Psoas muscle (tissue), 8 donors: Measurements from ENCODE around the gene CLASP1. TPM values are rescaled to one million over a fixed set of nuclear protein-coding genes. Genes with fewer than 3 reads are reported as not detected.

Experiments used
- ATAC-seq, 4 donors: fragments of 200-7000 bp; cut with Tn5 transposase; one replicate each; pipeline ENCODE4 v1.9.1; 2020; ENCODE audit warnings: moderate library complexity in 3 of 4, mild to moderate bottlenecking in 2 of 4
- DNase-seq, 2 donors: peaks; one replicate each; pipeline ENCODE4 v3.0.0-alpha.2; 2020
- H3K27ac ChIP-seq: fragments of 200-600 bp; one replicate; pipeline ENCODE4 v1.8.0; 2022
- H3K27me3 ChIP-seq, 3 donors: fragments of 200-600 bp in 1 of 3; one replicate each; pipeline versions ENCODE4 v1.6.1 to v1.8.0; 2013 to 2022; ENCODE audit warnings: low read length in 2 of 3, mild to moderate bottlenecking in 2 of 3, moderate library complexity in 1 of 3; ENCODE audit not compliant: insufficient read depth in 3 of 3
- H3K36me3 ChIP-seq, 2 donors: fragments of 200-600 bp in 1 of 2; one replicate each; pipeline versions ENCODE4 v1.6.1 to v1.8.0; 2013 to 2022; ENCODE audit warnings: low read depth in 1 of 2, mild to moderate bottlenecking in 1 of 2, moderate library complexity in 1 of 2; ENCODE audit not compliant: insufficient read depth in 1 of 2
- H3K4me1 ChIP-seq: fragments of 200-600 bp; one replicate; pipeline ENCODE4 v1.8.0; 2022
- H3K4me3 ChIP-seq: fragments of 200-600 bp; one replicate; pipeline ENCODE4 v1.8.0; 2022; ENCODE audit warnings: mild to moderate bottlenecking
- H3K9me3 ChIP-seq: fragments of 200-600 bp; one replicate; pipeline ENCODE4 v1.8.0; 2022
- WGBS, 3 donors: extraction: QIAGEN DNeasy Blood & Tissue Kit; methylation state at CpG; one replicate each; pipeline versions ENCODE4 v1.1.6 to v1.1.7; 2013; 5-methylcytosine and 5-hydroxymethylcytosine counted together
- intact Hi-C, 2 donors: fragments of 100-400 bp; cut with DNase I; formaldehyde crosslinking; loops; one replicate each; pipeline versions ENCODE4 v1.11.0 to v1.14.2; 2022
- polyA plus RNA-seq, 3 donors: library from polyadenylated mRNA; stranded (reverse); fragments of 200-250 nt; gene quantifications; one replicate each; pipeline ENCODE4 v1.2.3, GENCODE V29; 2013
- total RNA-seq, 4 donors: library from RNA; stranded (reverse); fragmentation: NEBNext Ultra II Directional in 2 of 4; extraction: Animal tissue kit (Norgen Biotek cat#: 25700) in 2 of 4; gene quantifications; one replicate each; pipeline versions ENCODE4 v1.2.1 to v1.2.4, GENCODE V29; 2021 to 2023
- TF ChIP-seq, protein P1 (sequence below): fragments of 200-600 bp; IDR thresholded peaks from one replicate; pipeline ENCODE4 v1.8.0; 2022; ENCODE audit warnings: antibody characterized with exemption
- donor health status: healthy with polysubstance abuse.
- donor health status: DM: no; HTN: no; CAD: no; lungs with moderate emphysema.
- donor health status: Bipolar disorder and iron deficiency.
- donor health status: healthy.
- donor health status: DM: yes; HTN: yes; CAD: no.
- donor health status: DM: no; HTN: no; CAD: no.
- donor health status: DM: no; HTN: no; CAD: no.
- donor health status: DM: yes; HTN: yes; CAD: no.

Gene CLASP1
- total and polyA plus RNA-seq, 7 donors: 11.6 to 60.7 (median 38.8) TPM

DNA sequence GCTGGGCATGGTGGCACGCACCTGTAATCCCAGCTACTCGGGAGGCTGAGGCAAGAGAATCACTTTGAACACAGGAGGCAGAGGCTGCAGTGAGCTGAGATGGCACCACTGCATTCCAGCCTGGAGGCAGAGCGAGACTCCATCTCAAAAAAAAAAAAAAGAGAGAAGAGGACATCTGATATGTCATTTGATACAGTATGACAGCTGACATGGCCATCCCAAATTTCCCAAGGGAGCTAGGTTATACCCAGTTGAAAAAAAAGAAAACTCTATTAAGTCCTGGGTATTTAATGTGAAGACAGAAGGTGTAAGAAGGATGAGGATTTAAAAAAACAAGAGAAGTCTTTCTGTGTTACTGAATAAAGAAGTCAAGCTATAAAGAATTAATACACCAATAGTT is 23.3 kb downstream of the CLASP1 start:
- 56 to 66% (median 60%) methylated on average over 3 of the region's 3 CpGs for WGBS, 3 donors
- intact Hi-C loops: no loop called here
- Histone ChIP-seq H3K36me3 (no peaks in the 10 kb centered on the region), H3K27me3 (no peaks in the 10 kb centered on the region), H3K27ac (peak overlapping the region; percentile 69), H3K4me3 (no peak overlapping the region), H3K4me1 (peaks cover 41% of the 10 kb centered on the region), H3K9me3 (no peaks in the 10 kb centered on the region)
- peak; percentile 47 to 75 (median 72) for ATAC-seq
- DNase-seq: no peak
- TF ChIP-seq, protein P1, sequence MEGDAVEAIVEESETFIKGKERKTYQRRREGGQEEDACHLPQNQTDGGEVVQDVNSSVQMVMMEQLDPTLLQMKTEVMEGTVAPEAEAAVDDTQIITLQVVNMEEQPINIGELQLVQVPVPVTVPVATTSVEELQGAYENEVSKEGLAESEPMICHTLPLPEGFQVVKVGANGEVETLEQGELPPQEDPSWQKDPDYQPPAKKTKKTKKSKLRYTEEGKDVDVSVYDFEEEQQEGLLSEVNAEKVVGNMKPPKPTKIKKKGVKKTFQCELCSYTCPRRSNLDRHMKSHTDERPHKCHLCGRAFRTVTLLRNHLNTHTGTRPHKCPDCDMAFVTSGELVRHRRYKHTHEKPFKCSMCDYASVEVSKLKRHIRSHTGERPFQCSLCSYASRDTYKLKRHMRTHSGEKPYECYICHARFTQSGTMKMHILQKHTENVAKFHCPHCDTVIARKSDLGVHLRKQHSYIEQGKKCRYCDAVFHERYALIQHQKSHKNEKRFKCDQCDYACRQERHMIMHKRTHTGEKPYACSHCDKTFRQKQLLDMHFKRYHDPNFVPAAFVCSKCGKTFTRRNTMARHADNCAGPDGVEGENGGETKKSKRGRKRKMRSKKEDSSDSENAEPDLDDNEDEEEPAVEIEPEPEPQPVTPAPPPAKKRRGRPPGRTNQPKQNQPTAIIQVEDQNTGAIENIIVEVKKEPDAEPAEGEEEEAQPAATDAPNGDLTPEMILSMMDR: no peak

DNA sequence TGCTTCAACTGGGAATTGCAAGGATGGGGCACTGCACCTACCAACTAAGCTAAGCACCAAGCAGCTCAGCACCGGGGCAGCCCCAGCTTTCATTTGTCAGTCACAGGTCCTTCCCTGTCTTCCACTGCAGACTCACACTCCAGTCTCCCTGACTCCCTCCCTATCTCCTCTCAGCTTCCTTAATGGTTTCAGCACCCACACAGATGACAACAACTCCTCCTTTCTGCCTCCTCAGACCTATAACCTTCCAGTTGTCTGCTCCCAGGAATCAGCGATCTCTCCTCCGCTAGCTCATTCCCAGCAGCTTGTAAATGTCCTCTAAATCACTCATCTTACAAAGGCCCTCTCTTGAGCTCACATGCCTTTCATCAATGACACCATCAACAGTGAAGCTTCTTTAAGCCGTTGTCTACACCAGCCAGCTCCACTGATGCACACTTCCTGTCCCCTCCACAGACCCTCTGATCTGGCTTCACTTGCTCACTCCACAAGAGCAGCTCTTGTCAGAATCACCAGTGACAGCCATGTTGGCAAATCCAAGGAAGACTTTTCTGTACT is 32.1 kb downstream of the CLASP1 start:
- TF ChIP-seq, protein P1: no peak
- Histone ChIP-seq H3K4me1 (peaks cover 46% of the 10 kb centered on the region), H3K36me3 (peaks cover 0 to 14% of the 10 kb centered on the region in 2 donors), H3K27ac (peak overlapping the region; percentile 39), H3K27me3 (no peaks in the 10 kb centered on the region), H3K9me3 (no peaks in the 10 kb centered on the region), H3K4me3 (no peak overlapping the region)
- no peak for DNase-seq
- peak in 2 of 4 donors; percentile 6 to 48 for ATAC-seq
- intact Hi-C loops: no loop called here
- 57 to 71% (median 62%) methylated on average over 4 of the region's 4 CpGs for WGBS, 3 donors

DNA sequence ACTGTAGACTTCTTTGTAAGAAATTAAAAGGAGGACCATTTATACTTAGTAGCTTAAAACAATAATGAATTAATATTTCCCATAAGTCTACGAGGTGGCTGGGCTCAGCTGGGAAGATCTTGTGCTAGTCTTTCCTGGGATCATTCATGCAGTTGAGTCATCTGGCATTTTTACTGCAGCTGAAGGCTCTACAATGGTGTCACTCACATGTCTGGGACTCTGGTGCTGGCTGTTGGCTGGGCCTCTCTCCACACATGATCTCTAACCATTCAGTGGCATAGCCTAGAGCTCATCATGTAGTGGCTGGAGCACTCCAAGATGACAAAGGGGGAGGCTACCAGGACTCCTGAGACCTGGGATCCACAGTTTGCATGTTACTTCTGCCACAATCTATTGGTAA is 35.5 kb downstream of the CLASP1 start:
- Histone ChIP-seq H3K36me3 (peaks cover 0 to 9% of the 10 kb centered on the region in 2 donors), H3K9me3 (no peaks in the 10 kb centered on the region), H3K4me1 (peaks cover 47% of the 10 kb centered on the region), H3K27me3 (no peaks in the 10 kb centered on the region), H3K27ac (peak overlapping the region; percentile 37), H3K4me3 (no peak overlapping the region)
- 57 to 77% (median 61%) methylated on average over 1 of the region's 1 CpG for WGBS, 3 donors
- DNase-seq (no peak), ATAC-seq (peak; percentile 71 to 99 (median 93))
- TF ChIP-seq, protein P1: no peak
- intact Hi-C loops: no loop called here

DNA sequence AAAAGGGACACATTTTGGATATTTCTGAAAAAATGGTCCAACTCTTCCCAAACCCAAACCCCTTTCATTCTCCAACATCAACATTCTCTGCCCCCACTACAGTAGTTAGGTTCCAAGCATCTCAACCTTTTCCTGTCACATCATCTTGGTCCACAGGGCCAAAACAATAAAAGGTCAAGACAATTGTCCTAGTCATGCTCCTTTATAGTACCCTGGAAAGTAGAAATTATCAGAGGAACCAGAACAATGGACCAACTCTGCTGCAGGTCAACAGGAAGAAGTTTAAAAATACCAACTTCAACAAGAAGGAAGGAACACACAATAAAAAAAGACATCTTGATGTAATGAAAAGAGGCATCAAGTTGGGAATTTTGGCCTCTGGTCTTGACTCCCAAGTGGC is 36.1 kb downstream of the CLASP1 start:
- Histone ChIP-seq H3K9me3 (no peaks in the 10 kb centered on the region), H3K27ac (peak overlapping the region; percentile 37), H3K27me3 (no peaks in the 10 kb centered on the region), H3K4me3 (no peak overlapping the region), H3K4me1 (peaks cover 47% of the 10 kb centered on the region), H3K36me3 (peaks cover 0 to 9% of the 10 kb centered on the region in 2 donors)
- no peak for ATAC-seq
- no peak for DNase-seq
- intact Hi-C loops: no loop called here
- TF ChIP-seq, protein P1: no peak
